A673 (cell line): ENCODE data around the gene SLC41A3.
"Not testable (repeated sequence)": the region's sequence is repeated elsewhere in the genome, so short reads cannot be mapped to it uniquely, and the experiment has no call there.

Experiments used
- CTCF ChIP-seq: fragments of 300-800, 200-600 bp; sonication (generic); conservative IDR thresholded peaks from 2 replicates; pipeline ENCODE4 v1.5.1; 2017; ENCODE audit warnings: low read depth, mild to moderate bottlenecking, antibody characterized with exemption, low read length, moderate library complexity, mixed read lengths
- EZH2 ChIP-seq: fragments of 200-600 bp; sonication (generic); IDR thresholded peaks from 2 replicates; pipeline ENCODE4 v1.6.1; 2017; ENCODE audit warnings: borderline replicate concordance, low read depth, mild to moderate bottlenecking, mixed read lengths, antibody characterized with exemption, low read length; ENCODE audit not compliant: poor library complexity, severe bottlenecking

GRCh38 chr3:125976003-125976390, 107.9 kb downstream of the SLC41A3 start:
- not testable (repeated sequence) for TF ChIP-seq CTCF, EZH2
